ENCODE results near the gene SCFD2. TPM values are rescaled to one million over a fixed set of nuclear protein-coding genes. Genes with fewer than 3 reads are reported as not detected.
"Not testable (repeated sequence)": the region's sequence is repeated elsewhere in the genome, so short reads cannot be mapped to it uniquely, and the experiment has no call there.

The SCFD2 gene
- total RNA-seq, 1 donor from 2014 or later = 11.0 TPM

DNA sequence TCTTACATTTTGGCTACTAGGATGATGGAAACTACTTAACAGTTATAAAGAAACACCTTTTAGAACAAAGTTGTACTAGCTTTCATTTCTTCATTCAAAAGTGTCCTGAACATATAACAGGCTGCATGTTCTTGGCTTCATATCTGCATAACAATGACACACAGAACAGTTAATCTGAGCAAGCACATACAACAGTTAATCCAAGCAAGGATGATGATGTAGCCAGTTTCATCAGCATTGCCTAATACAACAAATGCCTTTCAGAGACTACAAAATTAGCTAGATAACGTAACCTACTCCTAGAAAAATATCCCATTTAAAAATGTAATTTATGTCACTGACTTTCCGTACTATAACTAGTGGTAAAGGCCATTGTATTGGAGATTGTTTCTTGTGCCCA is 182.1 kb downstream of the SCFD2 start:
- Histone ChIP-seq H3K27me3 (ENCODE audit: control insufficient read depth, insufficient read depth, low read length) (no peaks in the 10 kb centered on the region), H3K4me3 (ENCODE audit: low read depth, low read length) (no peak overlapping the region), H3K36me3 (ENCODE audit: control insufficient read depth, insufficient read depth, low read length) (no peaks in the 10 kb centered on the region)
- DNase-seq (ENCODE audit: low read depth) = no peak
- TF ChIP-seq, protein P1, sequence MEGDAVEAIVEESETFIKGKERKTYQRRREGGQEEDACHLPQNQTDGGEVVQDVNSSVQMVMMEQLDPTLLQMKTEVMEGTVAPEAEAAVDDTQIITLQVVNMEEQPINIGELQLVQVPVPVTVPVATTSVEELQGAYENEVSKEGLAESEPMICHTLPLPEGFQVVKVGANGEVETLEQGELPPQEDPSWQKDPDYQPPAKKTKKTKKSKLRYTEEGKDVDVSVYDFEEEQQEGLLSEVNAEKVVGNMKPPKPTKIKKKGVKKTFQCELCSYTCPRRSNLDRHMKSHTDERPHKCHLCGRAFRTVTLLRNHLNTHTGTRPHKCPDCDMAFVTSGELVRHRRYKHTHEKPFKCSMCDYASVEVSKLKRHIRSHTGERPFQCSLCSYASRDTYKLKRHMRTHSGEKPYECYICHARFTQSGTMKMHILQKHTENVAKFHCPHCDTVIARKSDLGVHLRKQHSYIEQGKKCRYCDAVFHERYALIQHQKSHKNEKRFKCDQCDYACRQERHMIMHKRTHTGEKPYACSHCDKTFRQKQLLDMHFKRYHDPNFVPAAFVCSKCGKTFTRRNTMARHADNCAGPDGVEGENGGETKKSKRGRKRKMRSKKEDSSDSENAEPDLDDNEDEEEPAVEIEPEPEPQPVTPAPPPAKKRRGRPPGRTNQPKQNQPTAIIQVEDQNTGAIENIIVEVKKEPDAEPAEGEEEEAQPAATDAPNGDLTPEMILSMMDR (IDR thresholded peaks at IDR 0.05; ENCODE audit: insufficient read depth, low read length, poor library complexity, severe bottlenecking) = no peak

DNA sequence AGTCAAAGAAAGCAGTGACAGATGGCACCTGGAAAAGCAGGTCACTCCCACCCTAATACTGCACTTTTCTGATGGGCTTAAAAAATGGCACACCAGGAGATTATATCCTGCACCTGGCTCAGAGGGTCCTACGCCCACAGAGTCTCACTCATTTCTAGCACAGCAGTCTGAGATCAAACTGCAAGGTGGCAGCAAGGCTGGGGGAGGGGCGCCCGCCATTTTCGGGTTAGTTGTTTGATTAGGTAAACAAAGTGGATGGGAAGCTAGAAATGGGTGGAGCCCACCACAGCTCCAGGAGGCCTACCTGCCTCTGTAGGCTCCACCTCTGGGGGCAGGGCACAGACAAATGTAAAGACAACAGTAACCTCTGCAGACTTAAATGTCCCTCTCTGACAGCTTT is 188.1 kb downstream of the SCFD2 start:
- H3K27me3 ChIP-seq (ENCODE audit: control insufficient read depth, insufficient read depth, low read length); H3K4me3 ChIP-seq (ENCODE audit: low read depth, low read length); H3K36me3 ChIP-seq (ENCODE audit: control insufficient read depth, insufficient read depth, low read length); DNase-seq (ENCODE audit: low read depth): not testable (repeated sequence)

- TF ChIP-seq, protein P1 (IDR thresholded peaks at IDR 0.05; ENCODE audit: insufficient read depth, low read length, poor library complexity, severe bottlenecking) = no peak
- no peaks in the 10 kb centered on the region for H3K27me3 ChIP-seq (ENCODE audit: control insufficient read depth, insufficient read depth, low read length)
- H3K4me3 ChIP-seq (ENCODE audit: low read depth, low read length) = no peak overlapping the region
- DNase-seq (ENCODE audit: low read depth) = no peak
- H3K36me3 ChIP-seq (ENCODE audit: control insufficient read depth, insufficient read depth, low read length) = no peaks in the 10 kb centered on the region
Observed at GRCh38 chr4:53175640-53176039, 190.2 kb downstream of the SCFD2 start.

DNA sequence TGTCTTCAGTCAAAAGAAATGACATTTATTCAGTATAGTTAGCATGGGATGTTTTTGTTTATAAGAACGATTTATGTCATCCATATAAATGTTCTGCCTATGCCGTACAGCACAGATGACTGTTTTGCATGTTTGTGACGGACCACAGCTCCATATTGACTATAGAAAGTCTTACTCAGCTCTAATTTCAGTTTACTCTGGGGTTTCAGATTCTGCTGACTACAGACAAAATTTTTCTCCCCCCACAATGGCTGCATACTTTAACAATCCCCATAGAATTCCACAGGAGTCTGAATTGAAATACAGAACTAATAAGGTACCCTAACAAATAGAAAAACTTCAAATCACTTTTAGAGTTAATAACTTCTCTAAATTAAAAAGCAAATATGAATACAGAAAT is 191.0 kb downstream of the SCFD2 start:
- no peak overlapping the region for H3K4me3 ChIP-seq (ENCODE audit: low read depth, low read length)
- TF ChIP-seq, protein P1 (IDR thresholded peaks at IDR 0.05; ENCODE audit: insufficient read depth, low read length, poor library complexity, severe bottlenecking) = no peak
- no peaks in the 10 kb centered on the region for H3K27me3 ChIP-seq (ENCODE audit: control insufficient read depth, insufficient read depth, low read length)
- H3K36me3 ChIP-seq (ENCODE audit: control insufficient read depth, insufficient read depth, low read length) = no peaks in the 10 kb centered on the region
- DNase-seq (ENCODE audit: low read depth) = no peak

- Histone ChIP-seq H3K4me3 (ENCODE audit: low read depth, low read length) (no peak overlapping the region), H3K36me3 (ENCODE audit: control insufficient read depth, insufficient read depth, low read length) (no peaks in the 10 kb centered on the region), H3K27me3 (ENCODE audit: control insufficient read depth, insufficient read depth, low read length) (no peaks in the 10 kb centered on the region)
- TF ChIP-seq, protein P1 (IDR thresholded peaks at IDR 0.05; ENCODE audit: insufficient read depth, low read length, poor library complexity, severe bottlenecking) = no peak
- DNase-seq (ENCODE audit: low read depth) = no peak
Observed at GRCh38 chr4:53173576-53173975, 192.3 kb downstream of the SCFD2 start.

DNA sequence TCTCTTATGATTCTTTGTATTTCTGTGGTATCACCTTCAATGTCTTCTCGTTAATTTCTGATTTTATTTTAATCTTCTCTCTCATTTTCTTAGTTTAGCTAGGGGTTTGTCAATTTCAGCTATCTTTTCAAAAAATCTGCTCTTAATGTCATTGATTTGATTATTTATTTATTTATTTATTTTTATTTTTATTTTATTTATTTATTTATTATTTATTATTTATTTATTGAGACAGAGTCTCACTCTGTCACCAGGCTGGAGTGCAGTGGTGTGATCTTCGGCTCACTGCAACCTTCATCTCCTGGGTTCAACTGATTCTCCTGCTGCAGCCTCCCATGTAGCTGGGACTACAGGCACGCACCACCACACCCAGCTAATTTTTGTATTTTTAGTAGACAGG is 194.1 kb downstream of the SCFD2 start:
- TF ChIP-seq, protein P1 (IDR thresholded peaks at IDR 0.05; ENCODE audit: insufficient read depth, low read length, poor library complexity, severe bottlenecking) = no peak
- Histone ChIP-seq H3K4me3 (ENCODE audit: low read depth, low read length) (no peak overlapping the region), H3K27me3 (ENCODE audit: control insufficient read depth, insufficient read depth, low read length) (no peaks in the 10 kb centered on the region), H3K36me3 (ENCODE audit: control insufficient read depth, insufficient read depth, low read length) (no peaks in the 10 kb centered on the region)
- DNase-seq (ENCODE audit: low read depth) = no peak
